NCI-H2081 treated with DMSO at 0.1 percent for 48 hours (cell line): ENCODE measurements around the gene KRTAP12-1.
"Not testable (repeated sequence)": the region's sequence is repeated elsewhere in the genome, so short reads cannot be mapped to it uniquely, and the experiment has no call there.

Experiments
- DNase-seq: peaks from one replicate; lab custom pipeline; 2025; lab: John Stamatoyannopoulos, UW

KRTAP12-1 gene

DNA sequence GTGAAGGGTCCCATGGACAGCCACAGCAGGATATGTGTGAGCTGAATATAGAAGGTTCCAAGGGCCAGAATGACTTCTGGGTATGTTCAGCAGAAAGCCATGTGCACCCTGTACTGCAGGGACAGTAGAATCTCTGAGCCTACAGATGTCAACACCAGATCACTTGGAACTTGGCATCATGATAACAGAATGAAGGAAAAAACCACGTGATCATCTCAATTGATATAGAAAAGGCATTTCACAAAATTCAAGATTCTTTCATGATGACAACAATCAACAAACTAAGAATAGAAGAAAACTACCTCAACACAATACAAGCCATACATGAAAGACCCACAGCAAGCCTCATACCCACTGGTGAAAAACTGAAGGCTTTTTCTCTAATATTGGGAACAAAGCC is 14.4 kb downstream of the KRTAP12-1 start:
- DNase-seq: no peak

DNA sequence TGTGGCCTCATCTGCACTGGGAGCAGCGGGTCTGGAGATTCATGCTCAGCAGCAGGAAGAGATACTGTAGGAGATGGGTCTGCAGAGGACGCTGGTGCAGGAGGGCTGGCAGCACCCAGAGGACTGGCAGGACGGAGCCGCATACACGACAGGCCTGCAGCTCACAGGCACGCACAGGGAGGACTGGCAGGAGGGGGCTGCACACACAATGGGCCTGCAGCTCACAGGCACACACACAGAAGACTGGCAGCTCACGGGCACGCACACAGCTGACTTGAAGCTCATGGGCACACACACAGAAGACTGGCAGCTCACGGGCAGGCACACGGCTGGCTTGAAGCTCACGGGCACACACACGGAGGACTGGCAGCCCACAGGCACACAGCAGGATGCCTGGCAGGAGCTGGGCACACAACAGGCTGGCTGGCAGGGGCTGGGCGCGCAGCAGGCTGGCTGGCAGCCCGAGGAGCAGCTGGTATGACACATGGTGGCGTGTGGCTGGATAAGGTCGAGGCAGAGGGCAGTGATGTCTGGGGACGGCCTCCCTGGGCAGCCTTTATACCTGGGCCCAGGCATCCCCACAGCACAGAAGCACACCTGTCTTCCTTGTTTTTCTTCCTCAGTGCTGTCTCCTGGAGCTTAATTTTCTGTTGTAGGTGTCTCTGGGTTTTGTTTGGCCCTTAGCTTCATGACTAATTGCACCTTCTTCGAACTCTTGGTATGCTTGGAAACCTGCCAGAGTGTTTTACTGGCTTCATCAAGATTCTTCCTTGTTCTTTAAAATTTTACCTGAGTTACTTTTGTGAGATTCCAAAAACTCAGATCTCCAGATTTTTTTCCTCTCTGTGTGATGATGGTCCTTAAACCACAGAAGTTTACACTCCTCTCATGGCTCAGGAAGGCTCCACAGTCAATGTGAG is 15.3 kb downstream of the KRTAP12-1 start, which contains the start of gene KRTAP12-2:
Gene KRTAP12-2, minus strand, starts transcription at position 527 of the 920 bp plus-strand sequence. Its CDS starts 41 bp downstream, at position 486.
- peak; percentile 1 for DNase-seq

DNA sequence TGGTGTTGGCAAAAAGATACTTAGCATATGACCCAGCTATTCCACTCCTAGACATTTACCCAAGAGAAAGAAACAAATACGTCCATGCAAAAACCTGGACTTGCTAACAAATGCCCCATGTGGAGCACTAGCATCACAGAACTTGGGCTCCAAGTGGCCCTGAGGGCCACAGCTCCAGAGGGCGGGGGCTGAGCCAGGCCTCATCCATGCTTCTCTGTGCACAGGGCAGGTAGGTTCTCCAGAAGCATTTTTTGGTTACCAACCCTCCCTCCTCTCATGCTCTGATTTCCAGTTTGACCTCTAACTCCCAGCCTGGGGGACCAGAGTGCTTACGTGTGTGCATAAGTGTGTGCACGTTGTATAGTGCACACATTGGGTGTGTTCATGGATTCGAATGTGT is 17.3 kb downstream of the KRTAP12-1 start:
- DNase-seq: no peak

DNA sequence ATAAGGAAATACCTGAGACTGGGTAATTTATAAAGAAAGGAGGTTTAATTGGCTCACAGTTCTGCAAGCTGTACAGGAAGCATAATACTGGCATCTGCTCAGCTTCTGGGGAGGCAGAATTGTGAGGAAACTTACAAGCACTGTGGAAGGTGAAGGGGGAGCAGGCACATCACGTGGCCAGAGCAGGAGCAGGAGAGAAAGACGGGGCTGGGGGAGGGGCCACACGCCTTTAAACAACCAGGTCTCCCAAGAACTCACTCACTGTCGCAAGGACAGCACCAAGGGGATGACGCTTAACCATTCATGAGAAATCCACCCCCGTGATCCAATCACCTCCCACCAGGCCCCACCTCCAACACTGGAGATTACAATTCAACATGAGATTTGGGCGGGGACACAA is 20.4 kb downstream of the KRTAP12-1 start:
- DNase-seq: not testable (repeated sequence)

DNA sequence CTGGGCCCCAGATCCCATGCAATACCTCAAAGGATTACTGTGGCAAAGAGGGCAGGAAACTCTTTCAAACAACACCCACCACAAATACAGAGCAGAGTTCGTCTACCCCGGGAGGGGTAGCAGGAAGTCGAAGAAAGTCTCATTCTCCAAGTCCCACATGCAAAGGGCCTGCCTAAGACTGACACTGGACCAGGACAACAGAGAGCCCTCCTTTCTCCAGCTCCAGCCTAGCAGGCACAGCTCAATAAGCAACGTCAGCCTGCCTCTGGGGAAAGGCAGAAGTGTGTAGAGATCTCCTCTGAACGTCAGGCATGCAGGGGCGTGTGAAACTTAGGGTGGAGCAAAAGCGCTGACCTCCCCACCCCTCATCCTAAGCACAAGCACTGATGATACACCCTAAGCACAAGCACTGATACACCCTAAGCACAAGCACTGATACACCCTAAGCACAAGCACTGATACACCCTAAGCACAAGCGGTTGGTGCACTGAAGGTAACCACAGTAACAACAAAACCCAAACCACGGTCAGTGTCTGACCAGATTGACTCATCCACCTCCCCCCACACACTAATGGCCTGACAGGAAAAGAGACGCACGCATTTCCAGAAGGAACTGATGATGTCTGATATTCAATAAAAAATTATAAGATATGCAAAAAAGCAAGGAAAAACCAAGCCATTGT is 22.9 kb downstream of the KRTAP12-1 start:
- DNase-seq: no peak

DNA sequence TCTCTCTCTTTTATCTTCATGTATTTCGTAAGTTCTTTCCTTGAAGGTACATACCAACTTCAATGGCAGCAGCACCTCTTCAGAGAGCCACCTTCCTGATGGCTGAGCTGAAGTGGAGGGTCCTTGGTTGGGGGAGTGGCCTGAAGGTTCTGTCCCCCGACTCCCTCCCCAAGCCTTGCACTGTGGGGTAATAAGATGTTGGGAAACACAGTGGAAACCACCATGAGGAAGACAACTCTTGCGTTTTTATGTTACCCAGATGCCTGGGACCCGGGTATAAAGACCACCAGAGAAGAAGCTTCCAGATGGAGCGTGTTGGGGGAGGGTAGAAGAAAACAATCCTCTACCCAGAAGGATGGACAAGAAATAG is 23.4 kb downstream of the KRTAP12-1 start:
- DNase-seq: no peak

DNA sequence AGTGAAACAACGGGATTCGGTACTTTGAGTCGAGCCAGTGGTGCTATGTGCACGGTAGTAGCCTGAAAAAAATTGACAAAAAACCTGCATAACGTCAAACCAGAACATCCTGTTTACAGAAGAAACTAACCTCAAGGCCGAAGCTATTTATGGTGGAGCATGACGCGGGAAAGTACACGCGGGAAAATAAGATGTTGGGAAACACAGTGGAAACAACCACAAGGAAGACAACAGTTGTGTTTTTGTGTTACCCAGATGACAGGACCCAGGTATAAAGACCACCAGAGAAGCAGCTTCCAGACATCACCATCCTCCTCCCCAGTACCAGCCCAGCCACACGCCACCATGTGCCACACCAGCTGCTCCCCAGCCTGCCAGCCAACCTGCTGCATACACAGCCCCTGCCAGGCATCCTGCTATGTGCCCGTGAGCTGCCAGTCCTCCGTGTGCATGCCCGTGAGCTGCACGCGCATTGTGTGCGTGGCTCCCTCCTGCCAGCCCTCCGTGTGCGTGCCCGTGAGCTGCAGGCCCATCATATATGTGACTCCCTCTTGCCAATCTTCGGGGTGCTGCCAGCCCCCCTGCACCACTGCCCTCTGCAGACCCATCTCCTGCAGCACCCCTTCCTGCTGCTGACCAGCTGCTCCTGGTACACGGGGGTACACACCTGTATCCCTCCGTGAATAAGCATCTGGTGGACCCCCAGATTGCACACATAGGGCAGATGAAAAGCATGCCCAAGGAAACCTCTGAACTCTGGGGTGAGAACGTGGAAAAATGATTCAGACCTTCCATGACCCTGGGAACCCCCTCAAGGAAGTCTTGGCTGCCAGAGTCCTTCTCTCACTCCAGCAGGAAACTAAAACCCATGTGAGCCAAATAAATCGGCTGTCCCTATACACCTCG is 24.1 kb downstream of the KRTAP12-1 start, which contains the start of gene KRTAP12-3:
Gene KRTAP12-3, plus strand, starts transcription at position 298 of the 906 bp plus-strand sequence. Its CDS starts 48 bp downstream, at position 346.
- DNase-seq: no peak

DNA sequence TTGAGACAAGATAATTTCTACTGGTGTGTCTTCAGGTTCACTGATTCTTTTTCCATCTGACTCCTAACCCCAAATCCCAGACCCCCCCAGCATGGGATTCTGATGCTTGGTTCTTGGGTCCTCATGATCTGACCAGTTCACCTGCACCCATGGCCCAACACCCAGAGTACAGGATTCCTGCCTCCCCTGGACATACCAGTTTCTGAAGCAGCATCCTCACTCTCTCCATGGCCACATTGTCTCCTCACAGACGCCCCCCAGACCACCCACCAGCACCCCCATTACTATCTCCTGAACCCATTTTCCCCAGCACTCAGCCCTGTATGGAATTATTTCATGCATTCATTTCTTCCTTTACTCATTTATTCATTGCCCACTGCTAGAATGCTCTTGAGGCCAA is 25.1 kb downstream of the KRTAP12-1 start:
- no peak for DNase-seq

DNA sequence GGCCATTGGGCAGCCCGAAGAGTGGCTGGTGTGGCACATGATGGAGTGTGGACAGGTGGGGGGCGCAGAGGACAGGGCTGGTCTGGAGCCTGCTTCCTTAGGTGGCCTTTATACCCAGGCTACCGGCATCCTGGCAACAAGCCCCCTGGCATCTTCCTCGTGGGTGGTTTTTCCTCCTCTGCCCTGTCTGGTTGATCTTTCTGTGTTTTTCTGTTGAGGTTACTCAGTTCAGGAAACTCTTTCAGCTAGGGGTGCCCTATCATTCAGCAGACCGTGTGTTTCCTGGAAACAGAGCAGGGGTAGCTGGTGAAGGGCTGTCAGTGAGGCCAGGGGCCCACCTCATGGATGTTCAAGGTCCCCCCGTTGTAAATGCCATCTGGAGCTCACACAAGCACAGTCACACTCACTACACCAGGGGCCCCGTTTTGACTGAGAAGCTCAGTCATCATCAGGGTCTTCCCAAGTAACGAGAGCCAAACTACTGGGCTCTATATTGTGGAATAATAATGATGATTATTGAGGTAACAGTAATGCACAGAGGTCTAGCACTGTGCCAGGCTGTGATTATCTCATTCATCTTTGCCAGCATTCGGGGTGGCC is 27.3 kb downstream of the KRTAP12-1 start, which contains the start of gene KRTAP12-4:
Gene KRTAP12-4, minus strand, starts transcription at position 84 of the 600 bp plus-strand sequence. Its CDS starts 45 bp downstream, at position 39.
- DNase-seq: no peak

DNA sequence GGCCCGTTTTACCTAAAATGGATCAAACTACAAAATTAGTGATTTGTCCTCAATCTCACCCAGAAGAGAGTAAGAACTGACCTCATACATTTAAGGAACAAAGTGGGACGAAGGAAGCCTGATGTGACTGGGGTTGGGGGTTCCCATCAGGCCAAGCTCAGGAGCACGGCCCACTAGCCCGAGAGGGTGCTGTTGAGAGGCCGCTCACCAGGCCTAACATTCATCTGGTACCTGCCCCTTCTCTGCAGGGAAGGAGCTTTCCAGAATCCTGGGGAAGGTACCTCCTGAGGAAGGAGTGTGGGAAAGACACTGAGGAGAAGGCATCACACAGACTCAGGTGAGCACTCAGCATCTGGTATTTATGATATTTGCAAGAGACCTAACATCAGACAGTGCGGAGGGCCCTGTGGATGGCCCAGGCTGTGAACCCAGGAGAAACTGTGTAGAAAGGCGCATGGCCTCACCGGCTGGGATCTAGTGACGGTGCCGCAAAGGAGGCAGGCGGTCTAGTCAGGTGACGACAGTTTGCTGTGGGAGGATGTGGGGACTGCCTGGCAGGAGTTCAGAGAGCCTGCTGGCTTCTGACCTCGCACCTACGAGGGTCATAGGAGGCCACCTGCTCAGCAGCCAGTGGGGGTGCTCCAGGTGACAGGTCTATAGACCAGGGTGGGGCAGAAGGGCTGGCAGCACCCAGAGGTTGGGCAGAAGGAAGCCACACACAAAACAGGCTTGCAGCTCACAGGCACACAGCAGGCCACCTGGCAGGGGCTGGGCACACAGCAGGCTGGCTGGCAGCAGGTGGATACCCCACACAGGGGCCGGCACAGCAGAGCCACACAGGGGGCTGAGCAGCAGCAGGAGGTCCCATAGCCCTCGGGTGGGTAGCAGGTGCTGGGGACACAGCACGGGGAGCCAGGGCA is 28.0 kb downstream of the KRTAP12-1 start:
- peak; percentile 12 for DNase-seq

DNA sequence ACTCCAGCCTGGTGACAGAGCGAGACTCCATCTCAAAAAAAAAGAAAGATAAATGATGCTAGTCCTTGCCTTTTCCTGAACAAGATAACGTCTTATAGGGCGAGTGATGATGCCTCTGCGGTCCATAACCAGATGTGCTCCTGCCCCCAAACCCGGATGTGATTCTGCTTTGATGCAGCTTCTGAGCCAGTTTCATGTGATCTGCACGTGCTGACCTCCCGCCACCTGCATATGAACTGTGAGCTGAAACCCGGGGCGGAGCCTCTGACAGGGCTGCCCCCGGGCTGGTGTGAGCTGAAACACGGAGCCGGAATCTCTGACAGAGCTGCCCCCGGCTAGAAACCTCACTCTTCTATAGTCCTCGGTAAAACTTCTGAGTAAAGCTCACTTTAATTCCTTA is 28.8 kb downstream of the KRTAP12-1 start:
- DNase-seq: no peak

DNA sequence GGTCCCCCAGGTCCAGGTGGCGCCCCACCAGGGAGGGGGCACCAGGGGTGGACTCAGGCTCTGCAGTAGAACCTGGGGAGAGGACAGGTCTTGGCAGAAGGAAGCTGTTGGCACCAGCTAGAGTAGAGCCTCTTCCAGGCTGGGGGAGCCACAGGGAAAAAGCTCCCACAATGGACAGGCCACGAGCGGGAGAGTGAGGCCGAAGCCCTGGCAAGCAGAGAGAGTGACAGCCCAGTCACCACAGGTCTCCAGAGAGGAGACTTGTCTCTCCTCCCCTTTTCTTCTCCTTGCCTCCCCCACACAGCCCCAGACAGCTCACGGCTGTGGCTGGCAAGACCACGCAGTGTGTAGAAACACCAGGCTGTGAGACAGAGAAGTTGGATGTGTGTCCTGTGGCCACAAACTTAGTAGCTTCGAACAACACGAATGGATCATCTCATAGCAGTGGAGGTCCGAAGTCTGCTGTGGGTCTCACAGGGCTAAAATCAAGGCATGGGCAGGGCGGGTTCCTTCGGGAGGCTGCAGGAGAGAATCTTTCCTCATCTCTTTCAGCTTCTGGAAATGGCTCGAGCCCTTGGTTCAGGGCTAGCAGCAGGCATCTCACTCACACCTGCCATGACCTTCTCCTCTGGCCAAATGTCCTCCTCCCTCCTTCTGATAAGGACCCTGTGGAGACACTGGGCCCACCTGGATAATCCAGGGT is 30.8 kb downstream of the KRTAP12-1 start:
- no peak for DNase-seq

DNA sequence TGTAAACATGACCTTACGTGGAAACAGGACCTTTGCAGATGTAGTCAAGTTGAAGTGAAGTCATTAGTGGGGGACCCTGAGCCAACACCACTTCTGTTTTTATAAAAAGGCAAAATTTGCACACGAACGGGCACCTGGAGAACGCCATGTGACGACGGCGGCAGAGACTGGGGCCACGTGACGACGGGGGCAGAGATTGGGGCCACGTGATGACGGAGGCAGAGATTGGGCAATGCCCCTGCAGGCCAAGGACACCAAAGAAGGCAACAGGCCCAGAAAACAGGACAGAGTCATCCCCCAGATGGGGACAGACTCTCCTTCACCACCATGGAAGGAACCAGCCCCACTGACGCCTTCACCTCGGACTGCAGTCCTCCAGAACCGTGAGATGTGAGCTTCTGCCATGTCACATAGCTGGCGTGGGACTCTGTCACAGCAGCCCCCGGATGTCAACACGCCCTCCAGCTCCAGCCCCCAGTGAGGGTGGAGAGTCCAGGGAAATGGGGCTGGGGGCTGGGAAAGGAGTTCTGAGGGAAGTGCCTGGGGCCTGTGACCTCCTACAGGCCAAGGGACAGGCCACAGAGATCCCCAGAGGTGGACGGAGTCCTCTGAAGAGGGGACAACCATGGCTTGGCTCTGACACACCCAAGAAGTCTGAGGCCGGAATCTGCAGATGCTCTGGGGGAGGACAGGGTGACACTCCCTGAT is 31.5 kb downstream of the KRTAP12-1 start:
- no peak for DNase-seq

DNA sequence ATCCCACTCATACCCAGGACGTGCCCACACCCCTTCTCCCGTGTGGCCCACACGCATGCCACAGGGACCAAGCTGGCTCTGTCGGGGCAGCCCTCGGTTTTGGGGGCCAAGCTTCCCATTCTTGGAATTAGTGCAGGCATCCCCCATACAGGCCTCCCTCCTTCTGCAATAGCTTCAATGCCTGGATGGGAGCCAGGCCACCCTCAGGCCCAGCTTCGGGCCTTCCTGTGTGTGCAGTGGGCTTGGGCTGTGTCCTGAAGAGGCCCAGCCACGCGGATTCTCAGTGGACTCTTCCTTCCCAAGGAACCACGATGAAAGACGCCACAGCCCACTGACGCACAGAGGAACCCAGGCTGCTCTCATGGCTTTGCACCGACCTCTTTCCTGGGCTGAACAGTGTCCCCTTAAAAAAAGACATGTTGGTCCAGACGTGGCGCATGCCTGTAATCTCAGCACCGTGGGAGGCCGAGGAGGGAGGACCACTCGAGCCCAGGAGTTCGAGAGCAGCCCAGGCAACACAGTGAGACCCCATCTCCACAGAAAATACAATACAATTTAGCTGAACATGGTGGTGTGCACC is 32.4 kb downstream of the KRTAP12-1 start:
- no peak for DNase-seq

DNA sequence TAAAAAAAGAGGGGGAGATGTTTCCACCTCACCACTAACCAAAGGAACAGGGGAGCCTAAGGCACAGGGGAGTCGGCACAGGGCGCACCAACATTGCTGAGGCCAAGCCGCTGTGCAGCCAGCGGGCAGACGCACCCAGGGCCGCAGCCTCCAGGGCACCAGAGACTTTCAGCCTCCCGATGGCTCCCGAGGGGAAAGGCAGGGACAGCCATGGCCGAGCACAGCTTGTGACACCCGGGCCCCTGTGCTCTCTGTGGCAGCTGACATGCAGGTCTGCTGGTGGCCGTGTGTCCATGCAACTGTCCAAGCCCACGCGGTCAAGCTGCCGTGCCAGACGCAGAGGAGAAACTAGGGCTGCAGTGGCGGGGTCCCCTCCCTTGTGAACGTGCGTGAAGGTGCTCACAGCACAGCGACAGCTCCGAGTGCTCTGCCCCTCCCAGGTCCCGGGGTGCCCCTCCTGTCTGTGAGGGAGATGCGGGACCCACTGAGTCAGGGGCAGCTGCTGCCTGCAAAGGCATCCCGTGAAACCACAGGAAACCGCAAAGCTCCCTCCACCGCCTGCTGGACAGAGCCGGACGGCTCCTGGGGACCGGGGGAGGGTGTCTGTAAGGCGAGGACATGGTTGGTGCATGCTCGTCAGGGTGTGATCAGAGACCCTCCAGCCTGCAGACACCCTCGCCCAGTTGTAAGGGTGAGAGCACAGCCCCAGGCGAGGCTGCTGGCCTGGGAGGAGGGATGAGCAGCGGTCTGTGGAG is 33.2 kb downstream of the KRTAP12-1 start:
- no peak for DNase-seq

DNA sequence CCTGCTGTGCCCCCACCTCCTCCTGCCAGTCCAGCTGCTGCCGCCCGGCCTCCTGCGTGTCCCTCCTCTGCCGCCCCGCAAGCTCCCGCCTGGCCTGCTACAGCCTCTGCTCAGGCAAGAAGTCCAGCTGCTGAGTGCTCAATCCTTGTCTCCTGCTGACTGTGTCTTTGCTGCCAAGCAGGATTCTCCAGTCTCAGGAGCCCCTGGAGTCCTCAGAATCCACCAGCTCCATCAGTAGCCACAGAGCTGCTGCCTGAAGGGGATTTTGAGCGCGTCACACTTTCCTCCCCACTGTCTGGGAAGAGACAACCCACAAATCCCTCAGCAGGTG is 34.8 kb downstream of the KRTAP12-1 start:
- DNase-seq: no peak

DNA sequence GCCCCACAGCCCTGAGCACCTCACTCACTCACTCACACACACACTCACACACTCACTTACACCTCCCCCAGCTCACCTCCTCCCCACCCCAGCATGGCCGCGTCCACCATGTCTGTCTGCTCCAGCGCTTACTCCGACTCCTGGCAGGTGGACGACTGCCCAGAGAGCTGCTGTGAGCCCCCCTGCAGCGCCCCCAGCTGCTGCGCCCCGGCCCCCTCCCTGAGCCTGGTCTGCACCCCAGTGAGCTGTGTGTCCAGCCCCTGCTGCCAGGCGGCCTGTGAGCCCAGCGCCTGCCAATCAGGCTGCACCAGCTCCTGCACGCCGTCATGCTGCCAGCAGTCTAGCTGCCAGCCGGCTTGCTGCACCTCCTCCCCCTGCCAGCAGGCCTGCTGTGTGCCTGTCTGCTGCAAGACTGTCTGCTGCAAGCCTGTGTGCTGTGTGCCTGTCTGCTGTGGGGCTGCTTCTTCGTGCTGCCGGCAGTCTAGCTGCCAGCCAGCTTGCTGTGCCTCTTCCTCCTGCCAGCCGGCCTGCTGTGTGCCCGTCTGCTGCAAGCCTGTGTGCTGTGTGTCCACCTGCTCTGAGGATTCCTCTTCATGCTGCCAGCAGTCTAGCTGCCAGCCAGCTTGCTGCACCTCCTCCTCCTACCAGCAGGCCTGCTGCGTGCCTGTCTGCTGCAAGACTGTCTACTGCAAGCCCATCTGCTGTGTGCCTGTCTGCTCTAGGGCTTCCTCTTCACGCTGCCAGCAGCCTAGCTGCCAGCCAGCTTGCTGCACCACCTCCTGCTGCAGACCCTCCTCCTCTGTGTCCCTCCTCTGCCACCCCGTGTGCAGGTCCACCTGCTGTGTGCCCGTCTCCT is 35.4 kb downstream of the KRTAP12-1 start, which contains the start of gene KRTAP10-11:
Gene KRTAP10-11, plus strand, starts transcription at position 49 of the 856 bp plus-strand sequence. Its CDS starts 45 bp downstream, at position 94.
- DNase-seq: not testable (repeated sequence)
